Sigmoid colon (tissue), 7 donors: Measurements from ENCODE around the gene ING5. TPM values are rescaled to one million over a fixed set of nuclear protein-coding genes. Genes with fewer than 3 reads are reported as not detected.
A peak's percentile ranks its signal among the peaks of the same experiment; 100 is the strongest.

Experiments used
- DNase-seq: peaks from one replicate; pipeline ENCODE4 v3.0.0-alpha.2; 2019
- H3K27ac ChIP-seq, 4 donors: fragments of 200-600 bp; sonication (generic); one replicate each; pipeline ENCODE4 v1.5.1; 2016 to 2019; ENCODE audit warnings: mild to moderate bottlenecking in 1 of 4
- H3K27me3 ChIP-seq, 3 donors: fragments of 200-600 bp; sonication (generic); one replicate each; pipeline ENCODE4 v1.5.1; 2019; ENCODE audit warnings: mild to moderate bottlenecking in 1 of 3
- H3K36me3 ChIP-seq, 4 donors: fragments of 200-600 bp; sonication (generic); one replicate each; pipeline ENCODE4 v1.5.1; 2016 to 2019
- H3K4me1 ChIP-seq, 4 donors: fragments of 200-600 bp; sonication (generic); one replicate each; pipeline ENCODE4 v1.5.1; 2017 to 2019
- H3K4me3 ChIP-seq, 4 donors: fragments of 200-600 bp; sonication (generic); one replicate each; pipeline ENCODE4 v1.5.1; 2017 to 2019; ENCODE audit warnings: mild to moderate bottlenecking in 2 of 4, moderate library complexity in 1 of 4
- H3K9me3 ChIP-seq, 4 donors: fragments of 200-600 bp in 3 of 4; sonication (generic) in 3 of 4; one replicate each; pipeline versions ENCODE4 v1.5.1 to v1.6.1; 2013 to 2019
- CTCF ChIP-seq, 4 experiments: fragments of 450-650 bp in 3 of 4; fragments of 200-600 bp in 1 of 4; IDR thresholded peaks; one replicate each; pipeline ENCODE4 v1.5.1; 2016 to 2019; ENCODE audit warnings: antibody characterized with exemption in 4 of 4, mild to moderate bottlenecking in 3 of 4, moderate library complexity in 2 of 4
- EP300 ChIP-seq, 4 donors: sonication (generic); formaldehyde crosslinking; IDR thresholded peaks; one replicate each; pipeline ENCODE4 v1.6.1; 2017; ENCODE audit warnings: antibody characterized with exemption in 4 of 4
- POLR2A ChIP-seq, 2 donors: fragments of 450-650 bp; IDR thresholded peaks; one replicate each; pipeline ENCODE4 v1.6.1; 2016; ENCODE audit warnings: antibody characterized with exemption in 2 of 2, mild to moderate bottlenecking in 2 of 2, moderate library complexity in 2 of 2
- POLR2AphosphoS5 ChIP-seq, 4 donors: sonication (generic); formaldehyde crosslinking; IDR thresholded peaks; one replicate each; pipeline ENCODE4 v1.6.1; 2017; ENCODE audit warnings: antibody characterized with exemption in 4 of 4
- WGBS, 2 donors: extraction: QIAGEN DNeasy Blood & Tissue Kit; methylation state at CpG; one replicate each; pipeline ENCODE4 v1.1.7; 2013; 5-methylcytosine and 5-hydroxymethylcytosine counted together
- intact Hi-C: fragments of 100-400 bp; cut with DNase I; formaldehyde crosslinking; loops from one replicate; pipeline ENCODE4 v1.15.1; 2023
- polyA plus RNA-seq, 3 donors: library from polyadenylated mRNA; stranded (reverse); fragments of 200-250 nt; gene quantifications; one replicate each; pipeline ENCODE4 v1.2.3, GENCODE V29; 2013
- total RNA-seq, 4 donors: library from RNA; depleted of rRNA; stranded (reverse); fragments of >200 nt; gene quantifications; one replicate each; pipeline ENCODE4 v1.1.0, GENCODE V29; 2016
- donor health status: healthy with polysubstance abuse.
- donor health status: Bipolar disorder and iron deficiency.
- donor health status: healthy.

The ING5 gene
- total and polyA plus RNA-seq, 7 donors: 9.6 to 49.8 (median 27.1) TPM

- WGBS, 2 donors: 94 to 95% methylated on average over 31 of the region's 31 CpGs
- TF ChIP-seq POLR2AphosphoS5 (IDR thresholded peaks at IDR 0.05) (no peak), EP300 (IDR thresholded peaks at IDR 0.05) (no peak), CTCF (IDR thresholded peaks at IDR 0.05) (no peak), POLR2A (IDR thresholded peaks at IDR 0.05) (no peak)
- no peak for DNase-seq
- Histone ChIP-seq H3K27ac (no peak overlapping the region), H3K4me3 (no peak overlapping the region), H3K27me3 (no peaks in the 10 kb centered on the region), H3K36me3 (peaks cover 33 to 76% (median 60%) of the 10 kb centered on the region in 4 donors), H3K9me3 (no peaks in the 10 kb centered on the region), H3K4me1 (peaks cover 0 to 7% (median 0%) of the 10 kb centered on the region in 4 donors)
- intact Hi-C loops: no loop called here
These were observed 30.2 kb upstream of the ING5 start for GRCh38 chr2:241671457-241672240.

DNA sequence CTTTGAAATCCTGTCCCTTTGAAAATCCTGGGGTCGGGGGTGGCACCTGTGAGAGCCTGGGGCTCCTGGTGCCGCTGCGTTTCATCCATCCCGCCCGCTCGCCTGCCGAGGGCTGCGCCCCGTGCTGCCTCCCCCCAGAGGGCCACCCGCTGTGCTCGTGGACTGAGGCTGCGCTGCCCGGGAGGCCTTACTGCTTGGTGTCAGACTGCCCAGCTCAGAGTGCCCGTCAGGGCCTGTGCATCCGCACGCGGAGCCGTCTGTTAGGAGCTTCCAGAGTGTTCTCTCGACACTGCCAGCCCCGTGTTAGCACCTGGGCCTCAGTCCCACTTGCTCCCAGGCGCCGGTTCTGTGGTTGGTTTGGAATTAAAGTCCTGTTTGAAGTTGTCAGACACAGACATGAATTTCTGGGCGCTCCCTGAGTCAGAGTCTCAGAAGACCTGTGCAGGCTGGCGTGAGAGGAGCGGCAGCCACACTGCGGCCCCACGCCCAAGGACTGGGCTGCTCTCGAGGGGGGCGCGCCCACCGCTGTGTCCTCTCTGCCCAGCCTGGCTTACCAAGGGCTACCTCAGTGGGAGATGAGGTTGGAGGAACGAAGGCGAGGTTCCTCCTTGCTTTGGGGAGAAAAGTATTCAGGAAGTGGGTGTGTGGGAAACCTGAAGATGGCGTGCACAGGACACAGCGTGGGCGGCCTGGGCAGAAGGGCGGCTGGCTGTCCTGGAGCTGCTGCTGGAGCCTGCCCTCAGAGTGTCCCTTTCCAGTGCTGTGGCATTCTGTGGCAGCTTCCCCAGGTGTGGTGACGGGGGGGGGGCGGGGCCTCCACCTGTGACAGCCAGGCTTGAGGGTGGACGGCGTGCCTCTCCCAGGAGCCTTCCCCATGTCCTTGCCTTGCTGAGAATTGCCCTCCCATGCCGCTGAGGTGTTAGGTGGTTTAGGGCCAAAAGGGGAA lies 29.3 kb upstream of the ING5 start:
- DNase-seq: no peak
- intact Hi-C loops: no loop called here
- Histone ChIP-seq H3K27me3 (no peaks in the 10 kb centered on the region), H3K36me3 (peaks cover 27 to 76% (median 56%) of the 10 kb centered on the region in 4 donors), H3K27ac (no peak overlapping the region), H3K4me1 (peaks cover 0 to 7% (median 0%) of the 10 kb centered on the region in 4 donors), H3K9me3 (no peaks in the 10 kb centered on the region), H3K4me3 (no peak overlapping the region)
- TF ChIP-seq EP300 (IDR thresholded peaks at IDR 0.05) (no peak), POLR2A (IDR thresholded peaks at IDR 0.05) (no peak), CTCF (IDR thresholded peaks at IDR 0.05) (no peak), POLR2AphosphoS5 (IDR thresholded peaks at IDR 0.05) (no peak)
- 93 to 95% methylated on average over 42 of the region's 42 CpGs for WGBS, 2 donors

GRCh38 chr2:241673189-241673663 lies 28.6 kb upstream of the ING5 start:
- no peak for TF ChIP-seq CTCF (IDR thresholded peaks at IDR 0.05)
- TF ChIP-seq POLR2A (IDR thresholded peaks at IDR 0.05): no peak
- TF ChIP-seq EP300 (IDR thresholded peaks at IDR 0.05): no peak
- peaks cover 0 to 7% (median 0%) of the 10 kb centered on the region in 4 donors for H3K4me1 ChIP-seq
- peaks cover 21 to 76% (median 52%) of the 10 kb centered on the region in 4 donors for H3K36me3 ChIP-seq
- H3K9me3 ChIP-seq: no peaks in the 10 kb centered on the region
- intact Hi-C loops: no loop called here
- H3K27ac ChIP-seq: no peak overlapping the region
- DNase-seq: no peak
- WGBS, 2 donors: 88 to 90% methylated on average over 18 of the region's 18 CpGs
- no peaks in the 10 kb centered on the region for H3K27me3 ChIP-seq
- H3K4me3 ChIP-seq: no peak overlapping the region

- no peak for DNase-seq
- peaks cover 0 to 7% (median 0%) of the 10 kb centered on the region in 4 donors for H3K4me1 ChIP-seq
- H3K36me3 ChIP-seq: peaks cover 20 to 76% (median 45%) of the 10 kb centered on the region in 4 donors
- intact Hi-C loops: no loop called here
- H3K27me3 ChIP-seq: no peaks in the 10 kb centered on the region
- peak overlapping the region in 2 of 4 donors; percentile 34 to 43 for H3K27ac ChIP-seq
- TF ChIP-seq POLR2A (IDR thresholded peaks at IDR 0.05) (no peak), CTCF (IDR thresholded peaks at IDR 0.05) (no peak), POLR2AphosphoS5 (IDR thresholded peaks at IDR 0.05) (no peak), EP300 (IDR thresholded peaks at IDR 0.05) (no peak)
- WGBS, 2 donors: 87 to 88% methylated on average over 21 of the region's 21 CpGs
- H3K4me3 ChIP-seq: no peak overlapping the region
- H3K9me3 ChIP-seq: no peaks in the 10 kb centered on the region
These were observed 27.8 kb upstream of the ING5 start for GRCh38 chr2:241673797-241674725.
